Measurements from ENCODE around the gene RAB27B.

Gene RAB27B

DNA sequence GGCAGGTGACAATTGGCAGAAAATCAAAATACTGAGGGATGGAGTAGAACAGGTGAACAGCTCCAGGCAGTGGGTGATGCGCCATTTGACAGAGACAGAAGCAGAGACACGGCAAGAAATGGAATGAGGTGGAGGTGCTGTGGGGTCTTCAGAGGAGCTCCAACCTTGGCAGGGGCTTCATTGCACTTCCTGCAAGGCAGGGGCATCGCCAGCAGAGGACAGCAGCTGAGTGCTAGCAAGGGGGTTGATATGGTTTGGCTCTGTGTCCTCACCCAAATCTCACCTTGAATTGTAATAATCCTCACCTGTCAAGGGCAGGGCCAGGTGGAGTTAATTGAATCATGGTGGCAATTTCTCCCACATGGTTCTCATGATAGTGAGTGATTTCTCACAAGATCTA lies 88.2 kb downstream of the RAB27B start:
- no peak for DNase-seq

DNA sequence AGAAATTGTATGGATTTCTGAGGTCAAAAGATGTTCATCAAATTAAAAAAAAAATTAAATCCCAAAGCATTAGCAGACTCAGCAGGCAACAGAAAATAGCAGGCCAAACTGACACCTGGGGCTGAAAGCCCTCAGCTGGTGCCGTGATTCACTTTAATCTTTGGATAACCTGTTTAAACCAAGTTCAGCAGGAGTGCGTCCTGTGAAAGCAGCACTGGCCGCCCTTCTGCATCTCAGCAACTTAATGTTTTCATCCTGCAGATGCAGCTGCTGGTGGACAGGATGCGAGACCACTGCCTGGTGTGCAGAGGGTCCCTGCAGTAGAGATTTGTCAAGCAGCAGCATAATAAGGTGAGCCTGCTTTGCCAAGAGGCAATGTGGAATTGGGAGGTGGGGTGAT lies 89.8 kb downstream of the RAB27B start:
- no peak for DNase-seq

DNA sequence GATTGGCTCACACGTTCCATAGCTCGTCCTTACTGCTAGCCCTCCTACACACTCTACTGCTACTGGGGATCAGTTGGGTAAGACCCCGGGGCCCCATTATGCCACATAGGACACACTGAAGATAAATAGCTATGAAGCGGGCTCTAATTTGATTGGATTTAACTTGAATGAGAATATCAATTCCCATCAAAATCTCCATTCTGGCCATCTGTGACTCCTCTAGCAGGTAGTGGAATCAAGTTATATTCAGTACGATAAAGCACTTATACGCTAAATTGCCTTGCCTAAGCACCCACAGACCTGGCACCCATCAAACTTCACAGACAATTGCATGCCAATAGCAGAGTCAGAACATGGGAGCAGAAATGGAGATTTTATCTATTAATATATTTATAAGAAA lies 91.1 kb downstream of the RAB27B start:
- DNase-seq = no peak

DNA sequence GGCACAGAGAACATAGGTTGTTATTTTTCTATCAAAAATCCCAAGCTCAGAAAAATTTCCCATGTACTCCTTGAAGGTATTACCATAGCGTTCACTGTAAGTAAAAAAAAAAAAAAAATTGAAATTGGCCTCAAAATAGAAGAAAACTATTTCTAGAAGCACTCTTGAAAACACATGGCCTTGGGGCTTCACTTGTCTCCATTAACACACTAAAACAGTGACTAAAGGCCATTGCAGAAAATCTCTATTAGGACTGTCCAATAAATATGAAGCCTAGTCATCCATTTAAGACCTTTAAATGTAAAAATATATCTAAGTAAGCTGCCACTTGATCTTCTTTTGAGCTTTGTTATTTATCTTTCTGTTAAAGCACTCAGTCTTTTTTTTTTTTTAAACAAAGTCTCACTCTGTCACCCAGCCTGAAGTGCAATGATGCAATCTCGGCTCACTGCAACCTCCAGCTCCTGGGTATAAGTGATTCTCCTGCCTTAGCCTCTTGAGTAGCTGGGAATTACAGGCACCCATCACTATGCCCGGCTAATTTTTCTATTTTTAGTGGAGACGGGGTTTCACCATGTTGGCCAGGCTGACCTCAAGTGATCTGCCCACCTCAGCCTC lies 95.2 kb downstream of the RAB27B start:
- DNase-seq = no peak

DNA sequence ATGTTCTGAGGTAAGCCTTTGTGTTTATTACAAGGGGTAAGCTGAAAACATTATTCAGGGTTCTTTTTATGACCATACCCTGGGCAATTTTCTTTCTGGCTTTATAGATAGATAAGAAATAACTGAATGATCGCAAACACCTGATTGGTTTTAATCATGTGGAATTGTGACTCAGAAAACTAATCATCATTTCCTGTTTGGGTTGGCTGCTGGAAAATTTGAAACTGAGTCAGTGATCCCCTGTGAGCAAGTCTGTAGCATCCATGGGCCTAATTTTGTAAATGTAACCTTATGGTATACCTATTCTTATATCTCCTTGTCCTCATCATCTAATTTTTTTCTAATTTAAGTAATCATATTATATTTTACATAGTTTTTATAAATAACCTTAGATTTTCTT lies 96.7 kb downstream of the RAB27B start:
- DNase-seq = no peak

DNA sequence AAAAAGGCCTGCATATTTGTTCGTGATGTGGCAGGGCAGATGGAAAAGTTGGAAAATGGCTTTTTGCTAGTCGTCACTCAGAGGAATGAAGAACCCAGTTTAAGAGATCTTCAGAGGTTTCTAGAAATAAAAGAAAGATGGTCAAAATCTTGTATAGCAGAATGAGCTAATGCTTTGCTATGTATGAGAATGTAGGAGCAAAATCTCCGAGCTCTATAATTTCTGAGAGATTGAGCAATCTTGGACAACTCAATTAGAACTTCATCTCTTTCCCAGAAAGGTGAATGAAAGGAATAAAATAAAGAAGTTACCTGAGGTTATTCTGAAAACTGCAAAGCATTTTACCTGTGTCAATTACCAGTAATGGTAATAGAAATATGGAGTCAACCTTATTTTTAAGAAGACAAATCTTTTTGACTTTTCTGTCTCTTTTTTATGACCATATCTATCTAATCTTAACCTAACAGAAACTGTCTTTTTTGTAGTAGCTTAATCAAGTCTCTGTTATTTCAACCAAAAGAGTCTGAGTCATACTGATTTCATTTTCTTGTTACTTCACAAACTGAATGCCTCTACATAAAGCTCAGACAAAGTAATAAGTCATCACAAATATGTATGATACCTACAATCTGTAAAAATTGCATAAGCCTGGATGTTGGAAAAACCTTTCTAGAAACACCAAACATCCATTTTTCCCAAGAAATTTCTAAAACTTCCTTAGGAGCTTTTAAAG lies 98.5 kb downstream of the RAB27B start:
- no peak for DNase-seq

DNA sequence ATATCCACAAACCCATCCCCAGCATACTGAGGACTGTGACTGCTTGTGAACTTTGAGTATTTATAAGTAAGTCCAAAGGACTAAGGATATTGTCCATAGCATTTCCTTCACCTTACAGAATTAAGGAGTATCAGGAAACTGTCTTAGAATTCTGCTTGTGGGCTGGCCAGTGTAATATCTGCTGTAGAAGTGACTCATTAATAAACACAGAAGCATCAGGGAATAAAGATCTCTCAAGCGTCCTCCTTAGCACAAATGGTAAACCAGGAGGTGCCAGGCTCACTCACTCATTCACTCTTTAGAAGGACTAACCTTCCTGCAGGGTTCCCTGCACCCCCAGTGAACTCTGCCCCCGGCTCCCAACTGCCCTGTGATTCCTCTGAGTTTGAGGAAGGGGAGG lies 100.0 kb downstream of the RAB27B start:
- no peak for DNase-seq

DNA sequence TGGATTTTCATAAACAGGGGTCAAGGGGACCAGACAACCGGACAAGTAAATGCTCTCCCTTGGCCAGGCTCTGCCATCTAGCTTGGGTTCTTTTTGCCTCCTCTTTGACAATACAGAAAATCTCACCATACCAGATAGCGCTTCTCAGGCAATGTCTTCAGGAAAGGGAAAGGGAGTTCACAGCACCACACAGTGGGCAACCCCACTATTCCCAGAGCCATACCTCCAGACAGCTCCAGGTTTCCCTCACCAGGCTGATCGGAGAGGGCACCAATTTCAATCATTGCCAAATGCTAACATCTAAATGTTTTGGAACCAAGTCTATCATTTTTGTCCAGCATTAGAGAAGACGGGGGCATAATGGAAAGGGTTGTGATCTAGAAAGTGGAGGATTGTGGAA lies 102.9 kb downstream of the RAB27B start:
- DNase-seq = no peak

DNA sequence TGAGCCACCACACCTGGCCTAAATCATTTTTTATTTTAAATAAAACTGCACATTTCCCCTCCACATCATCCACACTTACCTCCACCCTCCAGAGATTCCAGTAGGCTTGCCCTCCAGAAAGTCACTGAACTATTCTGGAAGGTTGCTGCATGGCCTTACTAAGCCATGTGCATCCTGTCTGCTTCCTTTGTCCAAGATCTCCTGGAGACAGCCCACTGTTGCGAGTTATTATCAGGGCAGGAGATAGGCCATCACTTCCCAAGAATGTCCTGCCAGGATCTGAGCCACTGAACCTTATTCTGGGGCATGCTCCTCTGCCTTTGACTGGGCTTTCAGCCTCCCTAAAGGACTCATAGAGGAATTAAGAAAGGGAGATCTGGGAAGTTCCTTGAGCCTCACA lies 104.2 kb downstream of the RAB27B start:
- no peak for DNase-seq

DNA sequence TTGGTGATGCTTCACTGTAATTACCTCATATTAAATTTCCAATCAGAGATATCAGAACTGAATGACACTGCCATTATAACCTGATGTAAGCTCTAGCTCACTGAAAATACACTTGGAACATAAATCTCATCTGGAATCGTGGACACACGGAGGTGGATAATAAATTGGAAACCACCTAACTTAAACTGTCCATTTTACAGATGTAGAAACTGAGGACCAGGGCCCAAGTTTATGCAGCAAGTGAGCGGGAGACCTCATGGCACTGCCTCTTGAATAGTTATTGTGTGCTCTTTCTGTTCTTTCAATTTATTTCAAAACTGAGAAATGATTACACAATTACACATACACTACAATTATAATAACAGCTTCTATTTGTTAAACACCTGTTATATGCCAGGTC lies 110.2 kb downstream of the RAB27B start:
- no peak for DNase-seq

DNA sequence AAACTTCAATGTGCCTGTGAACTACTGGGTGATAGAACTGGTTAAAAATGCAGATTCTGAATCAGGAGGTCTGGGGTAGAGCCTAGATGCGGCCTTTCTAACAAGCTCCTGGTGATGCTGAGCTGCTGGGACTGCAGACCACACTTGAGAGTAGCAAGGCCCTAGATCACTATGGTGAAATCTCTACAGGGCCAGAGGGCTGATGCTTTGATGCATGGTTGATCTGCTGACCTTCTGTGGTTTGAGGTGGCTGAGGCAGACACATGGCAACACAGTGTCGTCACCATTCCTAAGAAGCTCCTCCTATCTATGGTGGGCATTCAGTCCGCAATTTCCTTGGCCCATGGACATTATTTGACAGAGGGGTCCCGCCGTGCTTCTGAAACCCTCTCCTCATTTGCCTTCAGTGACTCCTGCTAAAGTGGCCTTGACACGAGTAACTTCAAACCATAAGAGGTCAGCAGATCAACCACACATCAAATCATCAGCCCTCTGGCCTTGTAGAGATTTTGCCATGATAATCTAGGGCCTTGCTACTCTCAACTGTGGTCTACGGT lies 111.2 kb downstream of the RAB27B start:
- no peak for DNase-seq

DNA sequence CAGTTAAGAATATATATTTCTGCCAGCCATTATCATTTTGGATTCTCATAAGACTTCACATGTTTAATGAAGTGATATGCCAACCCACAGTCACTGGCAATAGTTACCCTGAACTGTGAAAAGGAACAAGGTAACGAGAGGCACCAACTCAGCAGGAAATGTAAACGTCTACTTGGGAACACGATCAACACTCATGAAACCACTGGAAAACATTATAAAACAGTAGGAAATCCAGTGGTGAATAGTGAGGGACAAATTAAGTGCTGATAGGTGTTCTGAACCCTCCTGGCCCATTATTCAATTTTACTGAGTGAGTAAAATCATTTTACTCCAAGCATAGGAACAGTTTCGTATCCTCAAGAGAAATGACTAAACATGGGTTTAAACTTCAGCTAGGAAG lies 113.9 kb downstream of the RAB27B start:
- no peak for DNase-seq

DNA sequence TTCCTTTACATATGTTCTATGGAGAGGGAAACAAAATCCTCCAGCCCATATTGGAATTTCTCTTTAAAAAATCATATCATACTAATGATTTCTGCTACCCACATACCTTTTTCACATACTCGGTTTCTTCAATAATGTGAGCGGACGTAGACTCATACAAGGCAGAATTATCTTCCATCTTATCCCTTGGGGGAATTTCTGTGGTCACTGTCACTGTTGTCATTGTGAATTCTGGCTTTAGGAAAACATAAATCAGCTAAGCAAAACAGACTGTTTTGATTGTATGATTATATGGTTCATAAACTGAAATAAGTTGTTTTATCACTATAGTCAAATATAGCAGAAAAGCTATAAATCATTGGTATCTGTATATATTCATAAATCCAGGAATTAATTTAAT lies 114.3 kb downstream of the RAB27B start:
- no peak for DNase-seq

All from 8988T (cell line).